ENCODE results near the gene KRTAP5-6.

Gene KRTAP5-6

GRCh38 chr11:1696608-1697570, at the start of gene KRTAP5-6:
Gene KRTAP5-6 (plus strand): TSS chr11:1697195. CDS start chr11:1697246, 51 bp downstream.
- no peak for DNase-seq (ENCODE audit: low read depth)

GRCh38 chr11:1647901-1648652, 48.9 kb upstream of the KRTAP5-6 start:
- no peak for DNase-seq (ENCODE audit: low read depth)

- no peak for DNase-seq (ENCODE audit: low read depth)
These were observed 48.2 kb upstream of the KRTAP5-6 start for GRCh38 chr11:1648653-1649420.

GRCh38 chr11:1650034-1650917, 46.7 kb upstream of the KRTAP5-6 start:
- no peak for DNase-seq (ENCODE audit: low read depth)

GRCh38 chr11:1650918-1651262, 46.1 kb upstream of the KRTAP5-6 start:
- no peak for DNase-seq (ENCODE audit: low read depth)

- no peak for DNase-seq (ENCODE audit: low read depth)
These were observed 45.5 kb upstream of the KRTAP5-6 start for GRCh38 chr11:1651411-1651980.

- no peak for DNase-seq (ENCODE audit: low read depth)
These were observed 45.0 kb upstream of the KRTAP5-6 start for GRCh38 chr11:1652026-1652425.

GRCh38 chr11:1652442-1652770, 44.6 kb upstream of the KRTAP5-6 start:
- DNase-seq (ENCODE audit: low read depth): no peak

GRCh38 chr11:1652771-1653540, 44.0 kb upstream of the KRTAP5-6 start:
- peak; percentile 56 for DNase-seq (ENCODE audit: low read depth)

GRCh38 chr11:1653541-1654387, 43.2 kb upstream of the KRTAP5-6 start:
- DNase-seq (ENCODE audit: low read depth): no peak

- no peak for DNase-seq (ENCODE audit: low read depth)
These were observed 42.4 kb upstream of the KRTAP5-6 start for GRCh38 chr11:1654388-1655167.

- DNase-seq (ENCODE audit: low read depth): no peak
These were observed 41.6 kb upstream of the KRTAP5-6 start for GRCh38 chr11:1655168-1656060.

GRCh38 chr11:1656061-1656441, 40.9 kb upstream of the KRTAP5-6 start:
- no peak for DNase-seq (ENCODE audit: low read depth)

GRCh38 chr11:1656670-1657069, 40.3 kb upstream of the KRTAP5-6 start:
- DNase-seq (ENCODE audit: low read depth): no peak

GRCh38 chr11:1659506-1659905, 37.5 kb upstream of the KRTAP5-6 start:
- DNase-seq (ENCODE audit: low read depth): no peak

GRCh38 chr11:1660111-1660867, 36.7 kb upstream of the KRTAP5-6 start:
- no peak for DNase-seq (ENCODE audit: low read depth)
